GM21737 (cell line): ENCODE results near the gene RANBP17.
"Not testable (repeated sequence)": the region's sequence is repeated elsewhere in the genome, so short reads cannot be mapped to it uniquely, and the experiment has no call there.

Experiments used
- ATAC-seq: cut with Tn5 transposase; IDR thresholded peaks from one replicate; pipeline ENCODE4 v1.9.1; 2021; ENCODE audit warnings: mild to moderate bottlenecking, moderate library complexity; ENCODE audit not compliant: unreplicated experiment

RANBP17 gene

GRCh38 chr5:171143926-171144325 is 282.1 kb downstream of the RANBP17 start:
- no peak for ATAC-seq

- ATAC-seq = peak; percentile 68
These were observed 287.5 kb downstream of the RANBP17 start for GRCh38 chr5:171149333-171149732.

- no peak for ATAC-seq
These were observed 288.0 kb downstream of the RANBP17 start for GRCh38 chr5:171149772-171150171.

- no peak for ATAC-seq
These were observed 290.6 kb downstream of the RANBP17 start for GRCh38 chr5:171152382-171152781.

GRCh38 chr5:171155621-171156020 is 293.8 kb downstream of the RANBP17 start:
- no peak for ATAC-seq

- ATAC-seq = no peak
These were observed 295.5 kb downstream of the RANBP17 start for GRCh38 chr5:171157276-171157675.

- no peak for ATAC-seq
These were observed 296.0 kb downstream of the RANBP17 start for GRCh38 chr5:171157775-171158174.

- ATAC-seq = no peak
These were observed 296.8 kb downstream of the RANBP17 start for GRCh38 chr5:171158581-171158980.

- ATAC-seq = no peak
These were observed 300.3 kb downstream of the RANBP17 start for GRCh38 chr5:171162165-171162564.

GRCh38 chr5:171162596-171162995 is 300.8 kb downstream of the RANBP17 start:
- no peak for ATAC-seq

- no peak for ATAC-seq
These were observed 304.9 kb downstream of the RANBP17 start for GRCh38 chr5:171166766-171167165.

- no peak for ATAC-seq
These were observed 306.4 kb downstream of the RANBP17 start for GRCh38 chr5:171168171-171168570.

GRCh38 chr5:171174960-171175359 is 313.1 kb downstream of the RANBP17 start:
- not testable (repeated sequence) for ATAC-seq

- ATAC-seq = no peak
These were observed 313.9 kb downstream of the RANBP17 start for GRCh38 chr5:171175746-171176145.

- ATAC-seq = not testable (repeated sequence)
These were observed 316.4 kb downstream of the RANBP17 start for GRCh38 chr5:171178190-171178589.

- no peak for ATAC-seq
These were observed 326.2 kb downstream of the RANBP17 start for GRCh38 chr5:171188016-171188415.

- no peak for ATAC-seq
These were observed 327.6 kb downstream of the RANBP17 start for GRCh38 chr5:171189442-171189841.

- ATAC-seq = no peak
These were observed 330.3 kb downstream of the RANBP17 start for GRCh38 chr5:171192111-171192510.

GRCh38 chr5:171201310-171201709 is 339.5 kb downstream of the RANBP17 start:
- no peak for ATAC-seq

GRCh38 chr5:171205375-171205774 is 343.6 kb downstream of the RANBP17 start:
- ATAC-seq = no peak

- ATAC-seq = no peak
These were observed 345.5 kb downstream of the RANBP17 start for GRCh38 chr5:171207256-171207847.

- no peak for ATAC-seq
These were observed 360.1 kb downstream of the RANBP17 start for GRCh38 chr5:171221916-171222315.

GRCh38 chr5:171223927-171224326 is 362.1 kb downstream of the RANBP17 start:
- ATAC-seq = no peak
